Measurements from ENCODE around the gene VEZT.
"Not testable (repeated sequence)": the region's sequence is repeated elsewhere in the genome, so short reads cannot be mapped to it uniquely, and the experiment has no call there.

The VEZT gene

GRCh38 chr12:95319694-95320331 lies 102.2 kb downstream of the VEZT start:
- no peak for DNase-seq (ENCODE audit: low spot score)

- DNase-seq (ENCODE audit: low spot score): no peak
These were observed 104.1 kb downstream of the VEZT start for GRCh38 chr12:95321516-95322246.

- DNase-seq (ENCODE audit: low spot score): no peak
These were observed 104.7 kb downstream of the VEZT start for GRCh38 chr12:95322326-95322725.

- no peak for DNase-seq (ENCODE audit: low spot score)
These were observed 105.6 kb downstream of the VEZT start for GRCh38 chr12:95323212-95323611.

GRCh38 chr12:95324246-95324645 lies 106.6 kb downstream of the VEZT start:
- not testable (repeated sequence) for DNase-seq (ENCODE audit: low spot score)

- DNase-seq (ENCODE audit: low spot score): no peak
These were observed 107.9 kb downstream of the VEZT start for GRCh38 chr12:95325501-95325900.

- no peak for DNase-seq (ENCODE audit: low spot score)
These were observed 108.8 kb downstream of the VEZT start for GRCh38 chr12:95326445-95326844.

- DNase-seq (ENCODE audit: low spot score): no peak
These were observed 109.2 kb downstream of the VEZT start for GRCh38 chr12:95326855-95327254.

- DNase-seq (ENCODE audit: low spot score): no peak
These were observed 111.1 kb downstream of the VEZT start for GRCh38 chr12:95328708-95329107.

GRCh38 chr12:95335948-95336347 lies 118.3 kb downstream of the VEZT start:
- no peak for DNase-seq (ENCODE audit: low spot score)

GRCh38 chr12:95336387-95337067 lies 118.9 kb downstream of the VEZT start:
- DNase-seq (ENCODE audit: low spot score): peak; percentile 77

- no peak for DNase-seq (ENCODE audit: low spot score)
These were observed 119.5 kb downstream of the VEZT start for GRCh38 chr12:95337146-95337545.

- no peak for DNase-seq (ENCODE audit: low spot score)
These were observed 121.6 kb downstream of the VEZT start for GRCh38 chr12:95339086-95339788.

- no peak for DNase-seq (ENCODE audit: low spot score)
These were observed 124.4 kb downstream of the VEZT start for GRCh38 chr12:95342008-95342407.

GRCh38 chr12:95343461-95344230 lies 126.0 kb downstream of the VEZT start:
- no peak for DNase-seq (ENCODE audit: low spot score)

GRCh38 chr12:95349291-95349690 lies 131.7 kb downstream of the VEZT start:
- DNase-seq (ENCODE audit: low spot score): no peak

- DNase-seq (ENCODE audit: low spot score): no peak
These were observed 134.1 kb downstream of the VEZT start for GRCh38 chr12:95351748-95352147.
